HG03280 (cell line): ENCODE data around the gene ARFGAP1.

Experiments used
- ATAC-seq: cut with Tn5 transposase; IDR thresholded peaks from one replicate; pipeline ENCODE4 v1.9.1; 2021; ENCODE audit warnings: mild to moderate bottlenecking, moderate library complexity; ENCODE audit not compliant: unreplicated experiment

Gene ARFGAP1

DNA sequence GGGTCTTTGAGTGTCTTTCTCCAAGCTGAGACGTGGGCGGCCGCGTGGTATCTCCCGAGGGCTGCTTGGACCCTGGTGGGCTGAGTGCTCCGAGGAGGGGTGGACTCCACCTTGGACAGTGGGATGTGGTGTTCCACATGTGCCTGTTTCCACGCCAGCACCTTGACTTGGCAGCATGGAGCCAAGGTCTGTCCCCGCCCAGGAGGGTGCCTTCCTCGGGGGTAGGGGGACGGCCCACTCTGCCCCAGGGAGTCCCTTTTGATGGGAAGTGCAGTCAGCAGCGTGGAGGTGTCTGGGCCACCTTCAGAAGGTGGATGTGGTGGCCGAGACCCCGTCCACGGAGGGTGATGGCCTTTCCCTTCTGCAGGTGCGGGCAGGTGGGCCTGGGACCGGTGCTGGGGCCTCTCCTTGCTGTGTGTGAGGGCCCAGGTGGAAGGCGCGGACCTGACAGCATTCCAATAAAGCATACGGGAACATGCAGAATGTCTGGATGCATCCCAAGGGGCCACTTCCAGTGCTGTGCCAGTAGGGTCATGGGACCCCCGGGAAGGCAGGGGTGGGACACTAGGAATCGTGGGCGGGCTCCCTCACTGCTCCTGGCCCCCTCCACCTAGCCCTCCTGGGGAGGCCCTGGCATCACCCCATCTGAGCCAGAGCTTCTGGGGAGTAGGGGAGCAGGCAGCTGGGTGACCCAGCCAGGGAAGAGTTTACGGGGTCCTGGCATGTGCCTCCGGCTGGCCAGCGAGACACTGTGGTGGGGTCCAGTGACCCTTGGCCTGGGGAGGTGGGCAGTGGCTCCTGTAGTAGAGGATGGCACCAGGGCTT is 16.9 kb downstream of the ARFGAP1 start:
- no peak for ATAC-seq

GRCh38 chr20:63290136-63290676 is 17.6 kb downstream of the ARFGAP1 start:
- ATAC-seq = no peak

- ATAC-seq = no peak
These were observed 18.3 kb downstream of the ARFGAP1 start for GRCh38 chr20:63290677-63291472.

- ATAC-seq = no peak
These were observed 19.2 kb downstream of the ARFGAP1 start for GRCh38 chr20:63291811-63292210.

- no peak for ATAC-seq
These were observed 19.7 kb downstream of the ARFGAP1 start for GRCh38 chr20:63292292-63292701.

DNA sequence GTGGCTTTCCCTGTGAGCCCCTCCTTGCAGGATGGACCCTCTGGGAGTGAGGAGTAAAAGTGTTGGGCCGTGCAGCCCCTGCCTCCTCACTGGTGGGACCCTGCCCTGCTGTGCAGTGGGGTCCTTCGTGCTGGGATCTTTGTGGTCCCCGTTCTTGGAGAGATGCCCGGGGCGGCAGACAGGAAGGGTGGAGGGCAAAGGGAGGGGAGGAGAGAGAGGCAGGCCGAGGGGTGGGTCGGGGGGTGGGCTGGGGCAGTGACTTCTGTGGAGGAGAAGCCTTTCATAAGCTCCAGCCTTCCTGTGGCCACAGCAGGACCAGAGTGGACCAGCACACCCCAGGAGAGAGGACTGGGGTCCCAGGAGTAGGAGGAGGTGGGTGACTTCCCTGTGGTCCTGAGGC is 20.3 kb downstream of the ARFGAP1 start, which contains the start of gene COL20A1:
COL20A1 (plus strand) TSS at position 283 of the 400 bp plus-strand sequence. CDS start 1,922 bp downstream, outside the sequence.
- no peak for ATAC-seq

GRCh38 chr20:63293456-63293855 is 20.8 kb downstream of the ARFGAP1 start:
- ATAC-seq = no peak

GRCh38 chr20:63293871-63294535 is 21.4 kb downstream of the ARFGAP1 start:
- no peak for ATAC-seq

- ATAC-seq = no peak
These were observed 21.9 kb downstream of the ARFGAP1 start for GRCh38 chr20:63294536-63294900.

- ATAC-seq = no peak
These were observed 22.4 kb downstream of the ARFGAP1 start for GRCh38 chr20:63295018-63295417.

GRCh38 chr20:63295422-63295821 is 22.8 kb downstream of the ARFGAP1 start:
- no peak for ATAC-seq

DNA sequence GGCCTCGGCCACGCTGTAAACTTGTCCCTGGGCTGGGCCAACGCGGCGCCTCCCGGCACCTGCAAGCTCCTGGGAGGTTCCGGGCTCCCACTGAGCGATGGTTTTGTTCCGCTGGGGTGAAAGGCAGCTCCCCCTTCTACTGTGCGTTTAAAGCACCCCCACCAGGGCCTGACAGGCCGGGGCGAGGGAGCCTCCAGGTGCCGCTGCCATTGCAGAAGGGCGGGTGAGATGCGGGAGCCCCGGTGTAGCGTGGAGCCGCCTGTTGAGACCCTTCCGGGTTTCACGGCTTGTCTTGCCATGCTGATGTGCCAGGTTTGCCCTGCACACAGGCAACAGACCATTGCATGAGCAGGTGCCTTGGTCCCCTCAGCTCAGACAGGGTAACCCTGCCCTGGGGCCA is 23.2 kb downstream of the ARFGAP1 start:
- no peak for ATAC-seq

DNA sequence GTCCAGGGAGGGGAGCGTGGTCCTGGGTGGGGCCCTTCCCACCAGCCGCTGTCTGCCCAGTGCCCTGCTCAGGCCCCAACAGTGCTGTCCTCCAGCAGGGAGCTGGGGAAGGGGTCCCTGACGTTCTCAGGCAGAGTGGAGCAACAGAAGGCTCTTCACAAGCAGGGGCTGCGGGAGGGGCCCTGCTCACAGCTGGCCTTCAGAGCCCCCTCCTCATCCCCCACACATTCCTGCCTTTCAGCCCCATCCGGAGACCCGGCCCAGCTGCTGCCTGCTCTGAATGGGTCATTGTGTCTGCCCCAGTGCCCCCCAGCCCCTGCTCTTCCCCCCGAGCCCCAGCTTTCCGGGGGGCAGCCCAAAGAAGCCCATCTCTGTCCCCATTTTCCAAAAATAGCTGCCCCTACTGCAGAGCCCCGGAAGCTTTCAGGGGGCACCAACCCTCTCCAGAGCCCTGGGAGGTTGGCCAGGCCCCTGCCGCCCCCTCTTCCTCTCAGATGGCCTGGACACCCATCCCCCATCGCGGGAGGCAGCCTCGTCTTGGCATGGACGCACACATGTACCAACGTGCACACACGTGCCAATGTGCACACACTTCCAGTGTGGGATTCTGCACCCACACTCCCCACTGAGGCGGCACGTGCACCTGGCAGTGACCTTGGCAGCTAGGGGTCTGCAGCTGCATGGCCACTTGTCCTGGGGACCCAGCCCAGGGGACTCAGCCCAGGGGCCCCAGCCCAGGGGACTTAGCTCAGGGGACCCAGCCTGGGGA is 24.1 kb downstream of the ARFGAP1 start:
- no peak for ATAC-seq

GRCh38 chr20:63297371-63297781 is 24.8 kb downstream of the ARFGAP1 start:
- no peak for ATAC-seq

DNA sequence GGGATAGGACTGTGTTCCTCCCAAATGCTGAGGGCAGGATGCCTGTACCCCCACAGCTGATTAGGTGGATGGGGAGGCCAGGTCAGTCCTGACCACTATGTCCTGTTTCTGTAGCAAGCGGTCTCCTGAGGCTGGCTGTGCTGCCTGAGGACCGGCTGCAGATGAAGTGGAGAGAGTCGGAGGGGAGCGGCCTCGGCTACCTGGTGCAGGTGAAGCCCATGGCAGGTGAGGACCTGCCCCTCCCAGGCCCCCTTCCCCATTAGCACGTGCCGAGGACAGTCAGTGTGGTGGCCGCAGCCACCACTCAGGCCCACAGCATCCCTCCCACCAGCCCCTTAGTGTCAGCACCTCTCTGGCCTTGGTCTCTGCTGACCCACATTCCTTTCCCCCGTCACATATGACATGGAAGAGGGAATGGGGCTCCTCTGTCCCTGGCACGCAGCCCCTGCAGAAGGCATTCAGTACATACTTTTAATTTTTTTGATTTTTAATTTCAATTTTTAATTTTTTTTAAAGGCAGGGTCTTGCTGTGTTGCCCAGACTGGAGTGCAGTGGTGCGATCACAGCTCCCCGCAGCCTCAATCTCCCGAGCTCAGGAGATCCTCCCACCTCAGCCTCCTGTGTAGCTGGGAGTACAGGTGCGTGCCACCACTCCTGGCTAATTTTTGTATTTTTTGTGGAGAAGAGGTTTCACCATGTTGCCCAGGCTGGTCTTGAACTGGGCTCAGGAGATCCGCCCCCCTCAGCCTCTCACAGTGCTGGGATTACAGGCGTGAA is 25.4 kb downstream of the ARFGAP1 start:
- no peak for ATAC-seq

GRCh38 chr20:63298731-63299312 is 26.2 kb downstream of the ARFGAP1 start:
- no peak for ATAC-seq

DNA sequence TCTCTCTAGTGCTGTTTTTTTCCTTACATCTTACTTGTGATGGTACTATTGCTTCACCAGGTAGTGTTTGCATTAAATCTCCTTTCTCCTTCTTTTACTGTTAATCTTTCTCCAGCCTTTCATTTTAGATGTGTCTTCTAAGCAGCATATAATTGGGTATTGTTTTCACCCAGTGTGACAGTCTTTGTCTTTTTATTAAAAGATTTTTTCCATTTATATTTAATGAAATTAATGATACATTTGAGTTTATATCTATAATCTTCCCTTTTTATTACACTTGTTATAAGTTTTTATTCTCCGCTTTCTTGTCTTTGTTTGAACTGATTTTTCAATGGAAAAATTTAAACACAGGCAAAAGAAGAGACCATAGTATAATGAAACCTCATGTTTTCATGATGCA is 29.1 kb downstream of the ARFGAP1 start:
- ATAC-seq = no peak

- no peak for ATAC-seq
These were observed 30.6 kb downstream of the ARFGAP1 start for GRCh38 chr20:63303095-63303666.

- ATAC-seq = no peak
These were observed 32.8 kb downstream of the ARFGAP1 start for GRCh38 chr20:63305393-63305792.
